Stimulated activated naive B cell treated with anti-CD40 and anti-IgM and Interleukin-4, amounts not matched to agents 10 μg/mL and 1 μg/mL and 100 μg/mL, for 72 hours (primary cell): ENCODE data around the gene PLA2G2E.
A peak's percentile ranks its signal among the peaks of the same experiment; 100 is the strongest.
"Not testable (repeated sequence)": the region's sequence is repeated elsewhere in the genome, so short reads cannot be mapped to it uniquely, and the experiment has no call there.

Experiments used
- ATAC-seq, 2 donors: fragments of 150-1000 bp; cut with Tn5 transposase; replicated peaks; 2 replicates each; pipeline ENCODE4 v1.10.0; 2021; ENCODE audit warnings: moderate library complexity in 1 of 2
- DNase-seq: peaks from one replicate; pipeline ENCODE4 v3.0.0; 2021
- H3K27ac Mint-ChIP-seq: one replicate; pipeline ENCODE4 v1.8.0; 2022; ENCODE audit warnings: mild to moderate bottlenecking, mixed read lengths
- H3K27me3 Mint-ChIP-seq, 2 donors: one replicate each; pipeline ENCODE4 v1.8.0; 2022; ENCODE audit warnings: mixed read lengths in 2 of 2
- H3K36me3 Mint-ChIP-seq, 2 donors: one replicate each; pipeline ENCODE4 v1.8.0; 2022; ENCODE audit warnings: mixed read lengths in 2 of 2, mild to moderate bottlenecking in 1 of 2
- H3K4me1 Mint-ChIP-seq, 2 donors: one replicate each; pipeline ENCODE4 v1.8.0; 2022; ENCODE audit warnings: mixed read lengths in 2 of 2, mild to moderate bottlenecking in 1 of 2
- H3K4me3 Mint-ChIP-seq, 2 donors: one replicate each; pipeline ENCODE4 v1.8.0; 2022; ENCODE audit warnings: mild to moderate bottlenecking in 2 of 2, mixed read lengths in 2 of 2, moderate library complexity in 1 of 2
- H3K9me3 Mint-ChIP-seq, 2 donors: one replicate each; pipeline ENCODE4 v1.8.0; 2022; ENCODE audit warnings: mixed read lengths in 2 of 2, mild to moderate bottlenecking in 1 of 2

Gene PLA2G2E

GRCh38 chr1:19888112-19888511 lies 35.3 kb downstream of the PLA2G2E start:
- Mint-ChIP-seq H3K4me1 (peaks cover 26 to 52% of the 10 kb centered on the region in 2 donors), H3K27ac (no peak overlapping the region), H3K4me3 (no peak overlapping the region), H3K36me3 (peaks cover 24 to 38% of the 10 kb centered on the region in 2 donors), H3K9me3 (no peaks in the 10 kb centered on the region), H3K27me3 (no peaks in the 10 kb centered on the region)
- no peak for DNase-seq
- no peak for ATAC-seq

DNA sequence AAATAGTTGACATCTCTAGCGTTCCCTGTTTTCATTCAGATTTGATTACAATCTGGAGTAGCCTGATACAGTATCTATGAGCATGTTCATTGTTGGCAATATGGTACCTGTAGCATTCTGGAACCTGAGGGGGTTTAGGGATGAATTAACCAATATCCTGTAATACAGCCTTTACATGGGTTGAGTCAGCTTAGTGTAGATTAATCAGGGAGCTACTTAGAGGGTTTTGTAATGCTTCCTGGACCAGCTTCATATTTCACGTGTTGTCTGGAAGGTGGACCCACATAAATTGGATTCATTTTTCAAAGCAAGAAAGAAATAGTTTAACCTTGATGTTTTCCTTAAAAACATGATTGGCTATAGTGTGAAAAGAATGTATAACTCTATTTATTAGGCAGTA lies 37.6 kb downstream of the PLA2G2E start:
- Mint-ChIP-seq H3K27ac (no peak overlapping the region), H3K4me1 (peaks cover 21 to 35% of the 10 kb centered on the region in 2 donors), H3K4me3 (no peak overlapping the region), H3K9me3 (no peaks in the 10 kb centered on the region), H3K36me3 (peaks cover 9 to 20% of the 10 kb centered on the region in 2 donors), H3K27me3 (no peaks in the 10 kb centered on the region)
- DNase-seq (no peak), ATAC-seq (no peak)

DNA sequence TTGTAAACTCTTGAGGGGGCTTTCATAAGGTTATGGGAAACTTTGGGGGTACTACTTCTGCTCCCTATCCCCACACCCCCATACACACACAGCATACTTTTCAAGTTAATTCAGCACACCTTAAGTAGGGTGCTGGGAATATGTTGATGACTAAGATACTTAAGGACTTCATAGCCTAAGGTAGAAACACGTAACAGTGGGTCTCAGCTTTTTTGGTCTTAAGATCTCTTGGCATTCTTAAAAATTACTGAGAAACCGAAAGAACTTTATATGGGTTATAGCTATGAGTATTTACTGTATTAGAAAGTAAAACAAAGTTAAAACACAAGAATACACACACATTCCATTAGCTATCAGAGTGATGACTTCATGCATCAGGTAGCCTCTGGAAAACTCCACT lies 39.1 kb downstream of the PLA2G2E start:
- no peaks in the 10 kb centered on the region for H3K9me3 Mint-ChIP-seq
- H3K27ac Mint-ChIP-seq, result no peak overlapping the region
- H3K27me3 Mint-ChIP-seq, result no peaks in the 10 kb centered on the region
- ATAC-seq (no peak), DNase-seq (no peak)
- peaks cover 5 to 15% of the 10 kb centered on the region in 2 donors for H3K36me3 Mint-ChIP-seq
- no peak overlapping the region for H3K4me3 Mint-ChIP-seq
- H3K4me1 Mint-ChIP-seq, result peaks cover 21 to 35% of the 10 kb centered on the region in 2 donors

DNA sequence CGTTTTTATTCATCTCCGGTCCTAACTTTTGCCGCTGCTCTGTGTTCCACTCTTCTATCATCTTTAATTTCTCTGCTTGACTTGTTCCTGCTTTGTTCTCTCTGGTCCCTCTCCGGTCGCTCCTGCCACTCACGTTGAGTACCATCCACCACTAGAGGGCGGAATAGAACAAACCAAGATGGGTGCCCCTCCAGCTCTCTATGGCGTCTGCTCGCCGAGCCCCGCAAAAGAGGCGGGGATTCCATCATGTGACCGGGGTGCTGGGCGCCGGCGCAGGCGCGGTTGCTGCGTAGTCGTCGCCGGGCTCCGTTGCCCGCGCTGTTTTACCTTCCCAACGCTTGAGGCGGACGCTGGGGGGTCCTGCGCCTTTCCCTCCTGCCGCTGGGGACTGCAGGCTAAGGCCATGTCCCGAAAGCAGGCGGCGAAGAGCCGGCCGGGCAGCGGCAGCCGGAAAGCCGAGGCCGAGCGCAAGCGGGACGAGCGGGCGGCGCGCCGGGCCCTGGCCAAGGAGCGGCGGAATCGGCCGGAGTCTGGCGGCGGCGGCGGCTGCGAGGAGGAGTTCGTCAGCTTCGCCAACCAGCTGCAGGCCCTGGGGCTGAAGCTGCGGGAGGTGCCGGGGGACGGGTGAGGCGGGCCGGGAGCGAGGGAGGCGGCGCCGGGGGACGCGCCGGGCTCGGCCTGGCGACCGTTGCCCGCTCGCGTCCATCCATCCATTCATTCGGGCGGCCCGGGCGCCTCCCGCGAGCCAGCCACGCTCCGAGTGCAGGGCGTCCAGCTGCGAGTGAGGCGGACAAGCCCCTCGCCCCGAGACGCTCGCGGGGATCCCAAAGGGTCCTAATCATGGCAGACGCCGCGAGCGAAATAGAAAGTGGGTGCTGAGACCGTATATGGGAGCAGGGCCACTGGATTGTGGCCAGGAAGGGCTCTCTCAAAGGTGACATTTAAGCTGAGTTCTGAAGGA lies 41.0 kb downstream of the PLA2G2E start, which contains the start of gene OTUD3:
OTUD3 (plus strand) TSS at position 285 of the 961 bp plus-strand sequence; CDS start at position 404, 119 bp downstream.
- peak; percentile 96 for DNase-seq
- H3K36me3 Mint-ChIP-seq, result peaks cover 0 to 9% of the 10 kb centered on the region in 2 donors
- peak; percentile 96 to 97 for ATAC-seq
- peaks cover 4 to 10% of the 10 kb centered on the region in 2 donors for H3K27me3 Mint-ChIP-seq
- H3K9me3 Mint-ChIP-seq, result no peaks in the 10 kb centered on the region
- peak within 1 kb of the TSS; percentile 86 for H3K27ac Mint-ChIP-seq
- peak within 1 kb of the TSS; percentile 86 to 90 for H3K4me3 Mint-ChIP-seq
- H3K4me1 Mint-ChIP-seq, result peaks cover 18 to 28% of the 10 kb centered on the region in 2 donors

GRCh38 chr1:19880841-19881240 lies 42.6 kb downstream of the PLA2G2E start:
- ATAC-seq, DNase-seq, H3K27ac Mint-ChIP-seq, H3K9me3 Mint-ChIP-seq, H3K36me3 Mint-ChIP-seq, H3K4me3 Mint-ChIP-seq: not testable (repeated sequence)
- Mint-ChIP-seq H3K4me1 (peaks cover 18 to 28% of the 10 kb centered on the region in 2 donors), H3K27me3 (peaks cover 9 to 22% of the 10 kb centered on the region in 2 donors)

- no peak for DNase-seq
- H3K4me3 Mint-ChIP-seq, result no peak overlapping the region
- H3K9me3 Mint-ChIP-seq, result no peaks in the 10 kb centered on the region
- H3K36me3 Mint-ChIP-seq, result peaks cover 0 to 3% of the 10 kb centered on the region in 2 donors
- ATAC-seq, result no peak
- peaks cover 9 to 19% of the 10 kb centered on the region in 2 donors for H3K4me1 Mint-ChIP-seq
- peaks cover 18 to 29% of the 10 kb centered on the region in 2 donors for H3K27me3 Mint-ChIP-seq
- no peak overlapping the region for H3K27ac Mint-ChIP-seq
Measured at GRCh38 chr1:19879661-19880060, 43.8 kb downstream of the PLA2G2E start.

DNA sequence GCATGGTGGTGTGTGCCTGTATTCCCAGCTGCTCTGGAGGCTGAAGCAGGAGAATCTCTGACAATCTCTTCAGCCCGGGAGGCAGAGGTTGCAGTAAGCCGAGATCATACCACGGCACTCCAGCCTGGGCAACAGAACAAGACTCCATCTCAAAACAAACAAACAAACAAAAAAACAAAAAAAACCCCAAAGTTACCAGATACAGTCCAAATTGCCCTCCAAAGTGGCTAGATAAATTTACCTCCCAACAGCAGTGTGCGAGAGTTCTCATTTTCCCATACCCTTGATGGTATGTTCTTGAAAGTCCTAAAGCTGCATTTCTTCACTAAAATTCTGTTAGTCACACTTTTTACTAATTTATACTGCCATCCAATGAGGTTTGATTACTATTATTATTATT lies 44.2 kb downstream of the PLA2G2E start:
- peaks cover 0 to 3% of the 10 kb centered on the region in 2 donors for H3K36me3 Mint-ChIP-seq
- H3K27me3 Mint-ChIP-seq, result peaks cover 22 to 33% of the 10 kb centered on the region in 2 donors
- no peak overlapping the region for H3K27ac Mint-ChIP-seq
- H3K9me3 Mint-ChIP-seq, result no peaks in the 10 kb centered on the region
- peaks cover 9 to 14% of the 10 kb centered on the region in 2 donors for H3K4me1 Mint-ChIP-seq
- ATAC-seq (no peak), DNase-seq (no peak)
- no peak overlapping the region for H3K4me3 Mint-ChIP-seq

DNA sequence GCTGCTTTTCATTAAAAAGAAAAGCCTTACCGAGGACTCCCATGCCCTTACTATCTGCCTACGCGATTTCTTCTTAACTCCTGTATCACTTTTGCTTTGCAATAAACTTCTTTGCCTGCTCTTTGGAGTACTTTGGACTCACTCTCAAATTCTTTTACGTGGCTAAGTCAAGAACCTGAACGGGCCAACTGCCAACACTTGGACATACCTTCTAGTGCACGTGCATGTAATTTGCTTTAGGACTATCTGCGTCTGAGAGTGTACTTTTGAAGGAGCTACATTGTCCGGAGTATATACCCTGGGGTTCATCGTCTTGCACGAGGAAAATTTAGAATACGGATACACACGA lies 44.8 kb downstream of the PLA2G2E start:
- no peaks in the 10 kb centered on the region for H3K9me3 Mint-ChIP-seq
- ATAC-seq (no peak), DNase-seq (no peak)
- peaks cover 26 to 36% of the 10 kb centered on the region in 2 donors for H3K27me3 Mint-ChIP-seq
- H3K4me1 Mint-ChIP-seq, result peaks cover 8 to 9% of the 10 kb centered on the region in 2 donors
- no peak overlapping the region for H3K4me3 Mint-ChIP-seq
- peaks cover 0 to 3% of the 10 kb centered on the region in 2 donors for H3K36me3 Mint-ChIP-seq
- H3K27ac Mint-ChIP-seq, result no peak overlapping the region

DNA sequence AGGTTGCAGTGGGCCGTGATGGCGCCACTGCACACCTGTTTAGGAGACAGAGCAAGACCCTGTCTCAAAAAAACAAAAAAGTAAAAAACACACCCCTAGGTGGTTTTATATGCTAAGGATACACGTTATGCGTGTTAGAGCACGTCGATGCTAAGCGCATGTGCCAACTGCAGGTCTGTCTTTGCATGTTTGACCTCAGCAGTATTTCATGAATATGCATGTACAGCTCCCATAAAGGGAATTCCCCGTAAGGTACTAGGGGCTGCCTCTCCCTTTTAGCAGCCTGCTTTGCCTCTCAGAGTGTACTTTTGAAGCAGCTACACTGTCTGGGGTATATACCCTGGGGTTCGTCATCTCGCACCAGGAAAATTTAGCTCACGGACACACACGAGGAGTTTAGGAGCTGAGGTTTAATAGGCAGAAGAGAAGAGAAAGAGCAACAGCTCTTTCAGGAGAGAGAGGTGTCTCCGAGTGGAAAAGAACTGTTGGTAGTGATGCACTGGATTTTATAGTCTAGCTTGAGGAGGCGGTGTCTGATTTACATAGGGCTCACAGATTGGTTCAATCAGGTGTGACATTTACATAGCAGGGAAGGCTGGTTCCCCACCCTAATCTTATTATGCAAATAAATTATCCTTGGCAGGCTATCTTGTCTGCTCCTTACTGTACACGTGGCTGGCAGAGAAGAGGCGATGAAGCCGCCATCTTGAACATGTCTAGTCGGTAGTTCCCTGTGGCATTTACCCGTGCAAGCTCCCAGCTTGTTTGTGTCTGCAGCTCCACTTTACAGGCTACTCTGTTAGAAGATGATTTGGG lies 45.4 kb downstream of the PLA2G2E start:
- Mint-ChIP-seq H3K4me1 (peaks cover 2 to 6% of the 10 kb centered on the region in 2 donors), H3K4me3 (no peak overlapping the region), H3K36me3 (peaks cover 0 to under 1% of the 10 kb centered on the region in 2 donors), H3K27me3 (peaks cover 31 to 42% of the 10 kb centered on the region in 2 donors), H3K27ac (no peak overlapping the region), H3K9me3 (no peaks in the 10 kb centered on the region)
- DNase-seq (no peak), ATAC-seq (no peak)

- no peaks in the 10 kb centered on the region for H3K9me3 Mint-ChIP-seq
- DNase-seq (no peak), ATAC-seq (no peak)
- H3K36me3 Mint-ChIP-seq, result no peaks in the 10 kb centered on the region
- H3K4me1 Mint-ChIP-seq, result peaks cover 0 to 2% of the 10 kb centered on the region in 2 donors
- peaks cover 39 to 50% of the 10 kb centered on the region in 2 donors for H3K27me3 Mint-ChIP-seq
- H3K4me3 Mint-ChIP-seq, result no peak overlapping the region
- H3K27ac Mint-ChIP-seq, result no peak overlapping the region
Measured at GRCh38 chr1:19877181-19877750, 46.2 kb downstream of the PLA2G2E start.

GRCh38 chr1:19872190-19872589 lies 51.2 kb downstream of the PLA2G2E start:
- no peak for ATAC-seq
- H3K9me3 Mint-ChIP-seq, result no peaks in the 10 kb centered on the region
- no peak for DNase-seq
- H3K27me3 Mint-ChIP-seq, result peaks cover 49 to 60% of the 10 kb centered on the region in 2 donors
- no peaks in the 10 kb centered on the region for H3K4me1 Mint-ChIP-seq
- H3K27ac Mint-ChIP-seq, result no peak overlapping the region
- H3K36me3 Mint-ChIP-seq, result no peaks in the 10 kb centered on the region
- no peak overlapping the region for H3K4me3 Mint-ChIP-seq
